BJ (cell line): ENCODE measurements around the gene CXXC4. TPM values are rescaled to one million over a fixed set of nuclear protein-coding genes. Genes with fewer than 3 reads are reported as not detected.

Experiments used
- CTCF ChIA-PET: fragments of 350-600 bp; formaldehyde crosslinking; extraction: SDS; loops from one replicate; lab custom pipeline; 2021; ENCODE audit warnings: antibody characterized with exemption, inconsistent platforms; lab: Yijun Ruan, JAX
- POLR2A ChIA-PET: fragments of 300-600 bp; sonication (Branson Sonifier 250); formaldehyde crosslinking; extraction: SDS; loops from one replicate; lab custom pipeline; 2021; ENCODE audit warnings: antibody characterized with exemption; lab: Charles Lee
- DNase-seq: peaks from one replicate; pipeline ENCODE4 v3.0.0-alpha.2; 2011; ENCODE audit warnings: low read depth
- H3K27me3 ChIP-seq: 2 replicates; pipeline ENCODE4 v1.6.0; 2011; ENCODE audit warnings: low read length; ENCODE audit not compliant: control insufficient read depth, insufficient read depth
- H3K36me3 ChIP-seq: 2 replicates; pipeline ENCODE4 v1.5.1; 2011; ENCODE audit warnings: low read length; ENCODE audit not compliant: control insufficient read depth, insufficient read depth
- H3K4me3 ChIP-seq: 2 replicates; pipeline ENCODE4 v1.5.1; 2011; ENCODE audit warnings: low read depth, mild to moderate bottlenecking, control low read depth, low read length
- CTCF ChIP-seq: IDR thresholded peaks from 2 replicates; pipeline ENCODE4 v1.5.1; 2011; ENCODE audit warnings: low read depth, mild to moderate bottlenecking, control low read depth, inconsistent platforms, low read length, moderate library complexity; ENCODE audit not compliant: insufficient read depth
- polyA plus RNA-seq: library from polyadenylated mRNA; depleted of rRNA; stranded (reverse); fragments of >200 nt; gene quantifications from 2 replicates; pipeline ENCODE4 v1.2.3, GENCODE V29; 2011

CXXC4 gene
- polyA plus RNA-seq, 1 experiment = not detected

GRCh38 chr4:104524591-104524990, 29.9 kb upstream of the CXXC4 start:
- TF ChIP-seq CTCF = no peak
- H3K27me3 ChIP-seq = no peaks in the 10 kb centered on the region
- ChIA-PET CTCF (no interaction called here), POLR2A (no interaction called here)
- no peak for DNase-seq
- H3K36me3 ChIP-seq = no peaks in the 10 kb centered on the region
- no peak overlapping the region for H3K4me3 ChIP-seq

GRCh38 chr4:104524026-104524425, 29.3 kb upstream of the CXXC4 start:
- no peak for DNase-seq
- ChIA-PET POLR2A (no interaction called here), CTCF (no interaction called here)
- TF ChIP-seq CTCF = no peak
- Histone ChIP-seq H3K36me3 (no peaks in the 10 kb centered on the region), H3K27me3 (no peaks in the 10 kb centered on the region), H3K4me3 (no peak overlapping the region)

- DNase-seq = no peak
- CTCF ChIA-PET = no interaction called here
Observed at GRCh38 chr4:104519588-104519987, 24.9 kb upstream of the CXXC4 start.

GRCh38 chr4:104516884-104517283, 22.2 kb upstream of the CXXC4 start:
- POLR2A ChIA-PET = no interaction called here
- CTCF ChIA-PET = no interaction called here
- Histone ChIP-seq H3K27me3 (no peaks in the 10 kb centered on the region), H3K4me3 (no peak overlapping the region), H3K36me3 (no peaks in the 10 kb centered on the region)
- no peak for TF ChIP-seq CTCF
- DNase-seq = no peak

More at GRCh38 chr4:104519588-104519987, 24.9 kb upstream of the CXXC4 start:
- Histone ChIP-seq H3K36me3 (no peaks in the 10 kb centered on the region), H3K4me3 (no peak overlapping the region), H3K27me3 (no peaks in the 10 kb centered on the region)
- POLR2A ChIA-PET = no interaction called here
- TF ChIP-seq CTCF = no peak

- CTCF ChIA-PET = no interaction called here
- POLR2A ChIA-PET = no interaction called here
- Histone ChIP-seq H3K36me3 (no peaks in the 10 kb centered on the region), H3K4me3 (no peak overlapping the region), H3K27me3 (no peaks in the 10 kb centered on the region)
- DNase-seq = no peak
- TF ChIP-seq CTCF = no peak
Observed at GRCh38 chr4:104508224-104508623, 13.5 kb upstream of the CXXC4 start.
